NCI-H446 treated with DMSO at 0.1 percent for 48 hours (cell line): ENCODE results near the gene ZNF106.

ENCODE experiments used
- DNase-seq: peaks from one replicate; lab custom pipeline; 2025; lab: John Stamatoyannopoulos, UW

Gene ZNF106

DNA sequence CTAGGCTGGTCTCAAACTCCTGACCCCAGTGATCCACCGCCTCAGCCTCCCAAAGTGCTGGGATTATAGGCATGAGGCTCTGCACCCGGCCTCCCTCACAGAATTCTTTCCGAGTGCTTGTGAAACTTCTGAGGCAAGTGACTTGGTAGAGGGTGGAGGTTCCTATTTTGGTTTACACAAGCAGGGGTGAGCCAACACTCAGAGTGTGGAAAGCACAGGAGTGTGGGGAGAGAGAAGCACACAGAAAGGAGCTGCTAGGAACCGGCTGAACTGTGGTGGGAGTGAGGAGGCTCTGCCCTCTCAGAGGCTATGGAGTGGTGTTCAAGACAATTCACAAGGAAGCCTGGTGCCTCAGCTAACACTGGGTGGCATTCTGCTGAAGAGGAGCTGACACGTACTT lies 123.9 kb downstream of the ZNF106 start:
- DNase-seq: no peak

DNA sequence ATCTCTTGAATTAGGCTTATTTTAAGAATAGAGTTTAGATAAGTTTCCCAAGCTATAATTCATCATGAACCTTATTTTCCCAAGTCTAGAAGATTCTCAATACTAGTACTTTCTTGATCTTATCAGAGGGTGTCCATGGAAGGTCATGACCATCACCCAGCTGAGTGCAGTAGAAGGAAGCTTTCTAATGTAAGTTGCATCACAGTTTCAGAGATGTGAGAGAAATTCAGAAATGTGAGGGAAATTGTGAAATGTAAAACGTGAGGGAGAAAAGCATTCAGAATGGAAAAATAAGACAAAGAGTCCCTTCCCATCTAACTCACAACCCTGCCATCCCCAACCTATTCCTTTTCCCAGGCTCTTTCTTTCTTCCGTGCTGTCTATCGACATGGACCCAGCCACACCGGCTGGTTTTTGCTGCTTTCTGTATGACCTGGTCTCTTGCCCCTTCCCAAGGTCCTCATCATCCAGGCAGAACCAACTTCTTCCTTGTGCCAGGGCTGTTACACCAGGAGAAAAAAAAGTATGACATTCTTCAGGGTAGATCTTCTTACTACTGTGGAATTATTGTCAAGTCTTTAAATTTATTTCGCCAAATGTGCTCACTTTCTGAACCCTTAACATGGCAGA lies 124.9 kb downstream of the ZNF106 start:
- no peak for DNase-seq

DNA sequence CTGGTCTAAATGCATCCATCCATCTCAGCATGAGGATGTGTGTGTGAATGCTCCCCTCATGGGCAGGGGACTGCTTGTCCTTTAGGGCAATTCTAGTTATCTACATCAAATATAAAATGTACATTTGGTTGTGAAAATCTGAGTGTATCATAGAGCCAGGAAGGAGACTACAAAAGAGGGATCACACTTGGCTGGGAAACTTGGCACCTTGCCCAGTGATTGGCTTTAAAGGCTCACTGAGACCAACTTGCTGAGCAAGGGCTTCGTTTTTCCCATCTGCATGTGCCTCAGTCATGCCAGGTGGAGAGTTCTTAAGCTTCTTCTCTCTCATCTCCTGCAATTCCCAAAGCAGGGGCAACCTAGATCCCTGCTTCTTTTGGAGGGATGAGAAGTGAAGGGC lies 126.4 kb downstream of the ZNF106 start:
- DNase-seq: no peak

- no peak for DNase-seq
These were observed 127.0 kb downstream of the ZNF106 start for GRCh38 chr15:42363942-42364341.

GRCh38 chr15:42363487-42363886 lies 127.5 kb downstream of the ZNF106 start:
- DNase-seq: no peak
